Measurements from ENCODE around the gene B2M. TPM values are rescaled to one million over a fixed set of nuclear protein-coding genes. Genes with fewer than 3 reads are reported as not detected.

The B2M gene
- total and polyA plus RNA-seq, 2 of the 8 experiments (the other 6 are each of a cell fraction or from before 2014, with no cell fraction given): 78.9 to 907 TPM

DNA sequence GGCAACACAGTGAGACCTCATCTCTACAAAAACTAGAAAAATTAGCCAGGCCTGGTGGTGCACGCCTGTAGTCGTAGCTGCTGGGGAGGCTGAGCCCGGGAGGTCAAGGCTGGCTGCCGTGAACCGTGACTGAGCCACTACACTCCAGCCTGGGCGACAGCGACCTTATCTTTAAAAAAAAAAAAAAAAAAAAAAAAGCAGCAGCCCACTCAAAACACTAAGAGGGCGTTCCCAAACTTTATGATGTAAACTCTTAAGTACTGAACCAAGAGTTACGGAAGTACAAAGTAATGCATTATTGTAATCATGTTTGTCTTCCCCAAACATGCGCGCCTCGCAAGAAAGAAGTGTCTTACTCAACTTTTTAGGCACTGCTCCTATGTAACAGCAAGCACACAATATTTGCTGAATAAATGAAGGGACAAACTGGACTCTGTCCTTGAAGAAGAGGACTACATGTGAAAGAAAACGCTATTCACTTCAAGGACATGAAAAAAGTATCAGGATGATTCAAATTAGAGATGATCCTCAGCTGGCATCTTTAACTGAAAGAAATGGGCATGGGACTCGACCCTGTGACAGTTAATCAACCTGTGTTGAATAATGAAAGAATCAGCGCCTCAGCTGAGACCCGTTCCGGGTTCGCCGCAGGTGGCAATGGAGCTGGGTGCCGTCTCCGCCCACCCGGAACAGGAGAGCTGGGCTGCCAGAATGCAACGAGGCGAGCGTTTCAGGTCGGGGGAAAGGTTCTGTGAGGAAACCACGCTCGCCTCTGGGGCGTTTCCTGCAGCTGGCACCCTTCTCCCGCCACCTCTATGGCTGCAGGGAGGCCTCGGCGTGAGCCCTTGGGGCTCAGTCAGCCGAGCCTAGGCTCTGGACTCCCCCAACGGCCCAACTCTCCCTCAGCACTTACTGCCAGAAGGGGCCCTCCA, 48.6 kb upstream of the B2M start:
- 28% methylated on average over 34 of the region's 34 CpGs; no CpG with 5 or more reads in 1 of the 2 experiments for WGBS, 2 experiments (ENCODE audit: extremely low coverage in 1 of 2, insufficient coverage in 1 of 2, insufficient read length in 1 of 2, insufficient replicate concordance in 2 of 2, low coverage in 1 of 2, low lambda C conversion rate in 2 of 2, missing lambda C conversion rate in 1 of 2)
- peaks cover 0 to 9% of the 10 kb centered on the region in 2 experiments; a peak in 2 of 4 replicates for H3K79me2 ChIP-seq (ENCODE audit: control insufficient read depth in 1 of 2, insufficient read depth in 2 of 2, low read length in 2 of 2)
- peak overlapping the region; percentile 43 to 85 (median 81) for H3K9ac ChIP-seq (replicated peaks in 1 of 4; ENCODE audit: extremely low read depth in 1 of 4, low read depth in 3 of 4, low read length in 3 of 4)
- no peak overlapping the region for H3K23ac ChIP-seq (ENCODE audit: insufficient read length)
- H2BK5ac ChIP-seq (ENCODE audit: low read depth, low read length): peak overlapping the region; percentile 71; the same call in 1 of the 2 replicates
- peak overlapping the region; percentile 82 for H3K27ac ChIP-seq (ENCODE audit: low read depth, low read length)
- no peak overlapping the region for H2AK5ac ChIP-seq (ENCODE audit: low read depth, low read length)
- H2BK12ac ChIP-seq (ENCODE audit: low read depth, low read length): no peak overlapping the region
- DNase-seq (ENCODE audit: low read depth in 1 of 2, low spot score in 2 of 2) (no peak), FAIRE-seq (no peak)
- H2BK20ac ChIP-seq (ENCODE audit: low read length): no peak overlapping the region
- TF ChIP-seq POLR2A (IDR thresholded peaks at IDR 0.05; ENCODE audit: control extremely low read depth in 1 of 2, low read depth in 2 of 2, low read length in 2 of 2) (peak in 1 of 2 experiments; percentile 30; a peak in 1 of 3 replicates), SIN3A (conservative IDR thresholded peaks at IDR 0.05 in 1 of 2, IDR thresholded peaks at IDR 0.05 in 1 of 2; ENCODE audit: low read depth in 1 of 2, low read length in 2 of 2) (peak; percentile 53 to 89; a peak in 2 of 4 replicates), EGR1 (IDR thresholded peaks at IDR 0.05; ENCODE audit: borderline replicate concordance, low read depth, low read length) (no peak)
- no peak overlapping the region for H4K5ac ChIP-seq (ENCODE audit: insufficient read length, low read depth, low read length)
- H4K91ac ChIP-seq (replicated peaks; ENCODE audit: insufficient read length, low read length): no peak overlapping the region
- peak overlapping the region; percentile 44 for H3K18ac ChIP-seq (ENCODE audit: extremely low read depth, low read length)
- H3K9me3 ChIP-seq (ENCODE audit: insufficient read depth in 2 of 2, low read depth in 1 of 2, low read length in 1 of 2): no peaks in the 10 kb centered on the region
- peak overlapping the region; percentile 96 for H3K4ac ChIP-seq (replicated peaks; ENCODE audit: insufficient read length, low read depth, low read length)
- H3K23me2 ChIP-seq (ENCODE audit: low read depth, low read length): peaks cover 2% of the 10 kb centered on the region
- peak overlapping the region; percentile 49; the same call in 1 of the 2 replicates for H2BK15ac ChIP-seq (ENCODE audit: low read length)
- no peaks in the 10 kb centered on the region for H3K79me1 ChIP-seq (ENCODE audit: low read depth, low read length)
- CTCF ChIA-PET (ENCODE audit: partially characterized antibody): interaction anchor here (0.7 to 6.5 kb wide), 26 partner anchors 10 to 744 kb away, joined by 3 to 87 read pairs (median 5); partner anchors contain the start of genes B2M, PATL2 and TRIM69
- H4K8ac ChIP-seq (ENCODE audit: extremely low read depth, insufficient read depth, low read length): peak overlapping the region; percentile 87
- H3K56ac ChIP-seq (replicated peaks; ENCODE audit: insufficient read length, low read depth, low read length): no peak overlapping the region
- no peak overlapping the region for H3K14ac ChIP-seq (ENCODE audit: insufficient read length)
- peak overlapping the region; percentile 80 to 85 for H3K4me2 ChIP-seq (ENCODE audit: insufficient read depth in 1 of 2, low read depth in 2 of 2, low read length in 2 of 2)
- H3K4me1 ChIP-seq (replicated peaks in 1 of 4; ENCODE audit: control insufficient read depth in 3 of 4, insufficient read depth in 4 of 4, low read length in 3 of 4): peaks cover 0 to 1% (median 0%) of the 10 kb centered on the region in 4 experiments; a peak in 3 of 7 replicates
- POLR2A ChIA-PET (ENCODE audit: partially characterized antibody): interaction anchor here (0.8 to 3.0 kb wide), 14 partner anchors 10 to 126 kb away, joined by 3 to 20 read pairs (median 6); partner anchors contain the start of genes B2M, EIF3J and PATL2
- peak overlapping the region; percentile 53 to 94 (median 88) for H3K4me3 ChIP-seq (ENCODE audit: extremely low read depth in 1 of 4, insufficient read depth in 2 of 4, low read depth in 3 of 4, low read length in 4 of 4)
- H3K27me3 ChIP-seq (replicated peaks in 1 of 4; ENCODE audit: control insufficient read depth in 3 of 4, extremely low read depth in 1 of 4, insufficient read depth in 3 of 4, low read length in 3 of 4): no peaks in the 10 kb centered on the region
- H3K36me3 ChIP-seq (ENCODE audit: control insufficient read depth in 2 of 4, insufficient read depth in 4 of 4, low read length in 3 of 4): peaks cover 2 to 19% (median 6%) of the 10 kb centered on the region in 4 experiments; a peak in 5 of 8 replicates
- H2AFZ ChIP-seq (ENCODE audit: low read length): peak overlapping the region; percentile 53; the same call in 1 of the 2 replicates
- H2BK120ac ChIP-seq (replicated peaks; ENCODE audit: low read depth, low read length): peak overlapping the region; percentile 60
- no peaks in the 10 kb centered on the region for H4K20me1 ChIP-seq (replicated peaks in 1 of 2; ENCODE audit: control insufficient read depth in 1 of 2, insufficient read depth in 2 of 2, low read length in 2 of 2)

All from H1 (cell line).